Measurements from ENCODE around the gene HSPA4L.

The HSPA4L gene

GRCh38 chr4:127828121-127828520, 46.0 kb downstream of the HSPA4L start:
- Histone ChIP-seq H3K4me3 (ENCODE audit: insufficient read depth, low read length, poor library complexity, severe bottlenecking) (no peak overlapping the region), H3K4me2 (ENCODE audit: low read depth, low read length, poor library complexity, severe bottlenecking) (no peak overlapping the region), H2AFZ (ENCODE audit: low read depth, low read length, severe bottlenecking) (no peak overlapping the region), H3K79me2 (ENCODE audit: insufficient read depth, low read length) (no peaks in the 10 kb centered on the region), H3K27ac (ENCODE audit: low read depth, low read length) (no peak overlapping the region), H3K36me3 (ENCODE audit: low read length) (no peaks in the 10 kb centered on the region), H3K9me2 (replicated peaks; ENCODE audit: insufficient read depth, low read length) (no peaks in the 10 kb centered on the region), H4K20me1 (ENCODE audit: low read depth, low read length) (no peaks in the 10 kb centered on the region), H3K9me3 (ENCODE audit: insufficient read depth, low read length) (no peaks in the 10 kb centered on the region), H3K27me3 (ENCODE audit: low read length) (no peaks in the 10 kb centered on the region), H3K9ac (ENCODE audit: low read length) (no peak overlapping the region), H3F3A (ENCODE audit: insufficient read depth) (no peaks in the 10 kb centered on the region)
- TF ChIP-seq EZH2phosphoT487 (conservative IDR thresholded peaks at IDR 0.05; ENCODE audit: low read length) (no peak), CTCF (IDR thresholded peaks at IDR 0.05; ENCODE audit: insufficient read depth, low read length, poor library complexity, severe bottlenecking) (no peak)

GRCh38 chr4:127829014-127829413, 46.9 kb downstream of the HSPA4L start:
- Histone ChIP-seq H3K9ac (ENCODE audit: low read length) (no peak overlapping the region), H3F3A (ENCODE audit: insufficient read depth) (no peaks in the 10 kb centered on the region), H3K27me3 (ENCODE audit: low read length) (no peaks in the 10 kb centered on the region), H3K9me2 (replicated peaks; ENCODE audit: insufficient read depth, low read length) (no peaks in the 10 kb centered on the region), H2AFZ (ENCODE audit: low read depth, low read length, severe bottlenecking) (no peak overlapping the region), H3K4me3 (ENCODE audit: insufficient read depth, low read length, poor library complexity, severe bottlenecking) (no peak overlapping the region), H3K9me3 (ENCODE audit: insufficient read depth, low read length) (no peaks in the 10 kb centered on the region), H4K20me1 (ENCODE audit: low read depth, low read length) (no peaks in the 10 kb centered on the region), H3K27ac (ENCODE audit: low read depth, low read length) (no peak overlapping the region), H3K4me2 (ENCODE audit: low read depth, low read length, poor library complexity, severe bottlenecking) (no peak overlapping the region), H3K36me3 (ENCODE audit: low read length) (no peaks in the 10 kb centered on the region), H3K79me2 (ENCODE audit: insufficient read depth, low read length) (no peaks in the 10 kb centered on the region)
- TF ChIP-seq EZH2phosphoT487 (conservative IDR thresholded peaks at IDR 0.05; ENCODE audit: low read length) (no peak), CTCF (IDR thresholded peaks at IDR 0.05; ENCODE audit: insufficient read depth, low read length, poor library complexity, severe bottlenecking) (no peak)

GRCh38 chr4:127832585-127832984, 50.5 kb downstream of the HSPA4L start:
- Histone ChIP-seq H3K4me2 (ENCODE audit: low read depth, low read length, poor library complexity, severe bottlenecking) (no peak overlapping the region), H3K79me2 (ENCODE audit: insufficient read depth, low read length) (no peaks in the 10 kb centered on the region), H3K4me3 (ENCODE audit: insufficient read depth, low read length, poor library complexity, severe bottlenecking) (no peak overlapping the region), H3K9ac (ENCODE audit: low read length) (no peak overlapping the region), H4K20me1 (ENCODE audit: low read depth, low read length) (no peaks in the 10 kb centered on the region), H3K9me3 (ENCODE audit: insufficient read depth, low read length) (no peaks in the 10 kb centered on the region), H3F3A (ENCODE audit: insufficient read depth) (no peaks in the 10 kb centered on the region), H3K9me2 (replicated peaks; ENCODE audit: insufficient read depth, low read length) (no peaks in the 10 kb centered on the region), H3K36me3 (ENCODE audit: low read length) (no peaks in the 10 kb centered on the region), H2AFZ (ENCODE audit: low read depth, low read length, severe bottlenecking) (no peak overlapping the region), H3K27me3 (ENCODE audit: low read length) (no peaks in the 10 kb centered on the region), H3K27ac (ENCODE audit: low read depth, low read length) (no peak overlapping the region)
- TF ChIP-seq CTCF (IDR thresholded peaks at IDR 0.05; ENCODE audit: insufficient read depth, low read length, poor library complexity, severe bottlenecking) (no peak), EZH2phosphoT487 (conservative IDR thresholded peaks at IDR 0.05; ENCODE audit: low read length) (no peak)
